WTC11 (cell line): ENCODE measurements around the gene SLC38A8. TPM values are rescaled to one million over a fixed set of nuclear protein-coding genes. Genes with fewer than 3 reads are reported as not detected.

Experiments
- ATAC-seq: fragments of 200-7000 bp; cut with Tn5 transposase; 2 replicates; pipeline ENCODE4 v1.10.0; 2021; ENCODE audit warnings: mild to moderate bottlenecking, moderate library complexity
- CTCF ChIA-PET: fragments of 300-600 bp; sonication (Branson Sonifier 250); formaldehyde crosslinking; loops from one replicate; lab custom pipeline; 2021; ENCODE audit warnings: antibody characterized with exemption; lab: Charles Lee
- POLR2A ChIA-PET: fragments of 350-600 bp; sonication (Branson Sonifier 250); formaldehyde crosslinking; loops from one replicate; lab custom pipeline; 2021; ENCODE audit warnings: antibody characterized with exemption; lab: Charles Lee
- DNase-seq: peaks from one replicate; pipeline ENCODE4 v3.0.0; 2021; ENCODE audit warnings: low spot score
- H3K27ac Mint-ChIP-seq: 2 replicates; pipeline ENCODE4 v1.8.0; 2021; ENCODE audit warnings: mixed read lengths
- H3K27me3 Mint-ChIP-seq: 2 replicates; pipeline ENCODE4 v1.8.0; 2021; ENCODE audit warnings: low read depth, mild to moderate bottlenecking, moderate library complexity, mixed read lengths
- H3K36me3 Mint-ChIP-seq: 2 replicates; pipeline ENCODE4 v1.8.0; 2021; ENCODE audit warnings: mixed read lengths
- H3K4me1 Mint-ChIP-seq: 2 replicates; pipeline ENCODE4 v1.8.0; 2022; ENCODE audit warnings: mixed read lengths
- H3K4me3 Mint-ChIP-seq: 2 replicates; pipeline ENCODE4 v1.8.0; 2021; ENCODE audit warnings: mild to moderate bottlenecking, moderate library complexity, mixed read lengths
- H3K9me3 Mint-ChIP-seq: 2 replicates; pipeline ENCODE4 v1.8.0; 2021; ENCODE audit warnings: mixed read lengths
- GABPB1 ChIP-seq: sonication (generic); formaldehyde crosslinking; IDR thresholded peaks from 2 replicates; pipeline ENCODE4 v1.8.1; 2023; ENCODE audit warnings: mild to moderate bottlenecking, missing genetic modification reagents
- IRF2 ChIP-seq: sonication (generic); formaldehyde crosslinking; IDR thresholded peaks from 2 replicates; pipeline ENCODE4 v1.8.0; 2022; ENCODE audit warnings: low read depth, missing genetic modification reagents, borderline replicate concordance
- MAX ChIP-seq: sonication (generic); formaldehyde crosslinking; IDR thresholded peaks from 2 replicates; pipeline ENCODE4 v1.8.0; 2022; ENCODE audit warnings: mild to moderate bottlenecking, missing genetic modification reagents
- NR2C2 ChIP-seq: sonication (generic); formaldehyde crosslinking; IDR thresholded peaks from 2 replicates; pipeline ENCODE4 v1.8.0; 2022; ENCODE audit warnings: mild to moderate bottlenecking, missing genetic modification reagents
- NR3C1 ChIP-seq: sonication (generic); formaldehyde crosslinking; conservative IDR thresholded peaks from 2 replicates; pipeline ENCODE4 v1.8.1; 2023; ENCODE audit warnings: low read depth, mild to moderate bottlenecking, missing genetic modification reagents
- OVOL2 ChIP-seq: fragments of 250-450 bp; sonication (Bioruptor Pico); IDR thresholded peaks from 2 replicates; pipeline ENCODE4 v1.9.0; 2021; ENCODE audit warnings: mild to moderate bottlenecking, borderline replicate concordance
- PRDM15 ChIP-seq: sonication (generic); formaldehyde crosslinking; IDR thresholded peaks from 2 replicates; pipeline ENCODE4 v1.8.0; 2022; ENCODE audit warnings: missing genetic modification reagents
- RELA ChIP-seq: sonication (generic); formaldehyde crosslinking; IDR thresholded peaks from 2 replicates; pipeline ENCODE4 v1.8.1; 2022; ENCODE audit warnings: missing genetic modification reagents, mild to moderate bottlenecking, borderline replicate concordance
- SMAD3 ChIP-seq: sonication (generic); formaldehyde crosslinking; IDR thresholded peaks from 2 replicates; pipeline ENCODE4 v1.8.0; 2022; ENCODE audit warnings: missing genetic modification reagents, mild to moderate bottlenecking, borderline replicate concordance
- TCF7 ChIP-seq: sonication (generic); formaldehyde crosslinking; IDR thresholded peaks from 2 replicates; pipeline ENCODE4 v1.8.0; 2022; ENCODE audit warnings: mild to moderate bottlenecking, low read depth, missing genetic modification reagents, moderate library complexity
- TEAD1 ChIP-seq: sonication (generic); formaldehyde crosslinking; IDR thresholded peaks from 2 replicates; pipeline ENCODE4 v1.8.0; 2022; ENCODE audit warnings: mild to moderate bottlenecking, missing genetic modification reagents
- ZNF121 ChIP-seq: sonication (generic); formaldehyde crosslinking; IDR thresholded peaks from 2 replicates; pipeline ENCODE4 v1.8.0; 2023; ENCODE audit warnings: missing genetic modification reagents
- ZNF317 ChIP-seq: sonication (generic); formaldehyde crosslinking; IDR thresholded peaks from 2 replicates; pipeline ENCODE4 v1.8.1; 2023; ENCODE audit warnings: low read depth, mild to moderate bottlenecking, moderate library complexity, missing genetic modification reagents, borderline replicate concordance
- ZNF512 ChIP-seq: sonication (generic); formaldehyde crosslinking; IDR thresholded peaks from 2 replicates; pipeline ENCODE4 v1.8.1; 2022; ENCODE audit warnings: missing genetic modification reagents, borderline replicate concordance
- total RNA-seq: library from RNA; stranded (reverse); gene quantifications from 3 replicates; pipeline ENCODE4 v1.2.3, GENCODE V29; 2021
- TF ChIP-seq, protein P1 (sequence below): fragments of 250-450 bp; sonication (Bioruptor Pico); IDR thresholded peaks from 2 replicates; pipeline ENCODE4 v1.9.0; 2021; ENCODE audit warnings: mild to moderate bottlenecking
- TF ChIP-seq, protein P2 (sequence below): sonication (generic); formaldehyde crosslinking; conservative IDR thresholded peaks from 2 replicates; pipeline ENCODE4 v1.8.1; 2023; ENCODE audit warnings: mild to moderate bottlenecking, low read depth, missing genetic modification reagents, moderate library complexity
- TF ChIP-seq, protein P3 (sequence below): sonication (generic); formaldehyde crosslinking; IDR thresholded peaks from 2 replicates; pipeline ENCODE4 v1.8.1; 2022; ENCODE audit warnings: mild to moderate bottlenecking, missing genetic modification reagents, moderate library complexity, borderline replicate concordance
- TF ChIP-seq, protein P4 (sequence below): sonication (generic); formaldehyde crosslinking; IDR thresholded peaks from 2 replicates; pipeline ENCODE4 v1.8.0; 2022; ENCODE audit warnings: mild to moderate bottlenecking, missing genetic modification reagents
- TF ChIP-seq, protein P5 (sequence below): fragments of 250-450 bp; sonication (Bioruptor Pico); IDR thresholded peaks from 2 replicates; pipeline ENCODE4 v1.9.0; 2021; ENCODE audit warnings: moderate library complexity, mild to moderate bottlenecking, inconsistent platforms, borderline replicate concordance

SLC38A8 gene
- total RNA-seq, 1 experiment from 2014 or later: not detected

GRCh38 chr16:84020353-84020752, 22.2 kb downstream of the SLC38A8 start:
- ATAC-seq: no peak
- peaks cover 18% of the 10 kb centered on the region for H3K27me3 Mint-ChIP-seq
- H3K9me3 Mint-ChIP-seq: peaks cover 15% of the 10 kb centered on the region
- POLR2A ChIA-PET: no interaction called here
- no peak overlapping the region for H3K4me3 Mint-ChIP-seq
- H3K27ac Mint-ChIP-seq: no peak overlapping the region
- no peak for TF ChIP-seq ZNF512
- TF ChIP-seq NR2C2: no peak
- TF ChIP-seq RELA: no peak
- TF ChIP-seq SMAD3 (CRISPR knock-in tag): no peak
- TF ChIP-seq, protein P1, sequence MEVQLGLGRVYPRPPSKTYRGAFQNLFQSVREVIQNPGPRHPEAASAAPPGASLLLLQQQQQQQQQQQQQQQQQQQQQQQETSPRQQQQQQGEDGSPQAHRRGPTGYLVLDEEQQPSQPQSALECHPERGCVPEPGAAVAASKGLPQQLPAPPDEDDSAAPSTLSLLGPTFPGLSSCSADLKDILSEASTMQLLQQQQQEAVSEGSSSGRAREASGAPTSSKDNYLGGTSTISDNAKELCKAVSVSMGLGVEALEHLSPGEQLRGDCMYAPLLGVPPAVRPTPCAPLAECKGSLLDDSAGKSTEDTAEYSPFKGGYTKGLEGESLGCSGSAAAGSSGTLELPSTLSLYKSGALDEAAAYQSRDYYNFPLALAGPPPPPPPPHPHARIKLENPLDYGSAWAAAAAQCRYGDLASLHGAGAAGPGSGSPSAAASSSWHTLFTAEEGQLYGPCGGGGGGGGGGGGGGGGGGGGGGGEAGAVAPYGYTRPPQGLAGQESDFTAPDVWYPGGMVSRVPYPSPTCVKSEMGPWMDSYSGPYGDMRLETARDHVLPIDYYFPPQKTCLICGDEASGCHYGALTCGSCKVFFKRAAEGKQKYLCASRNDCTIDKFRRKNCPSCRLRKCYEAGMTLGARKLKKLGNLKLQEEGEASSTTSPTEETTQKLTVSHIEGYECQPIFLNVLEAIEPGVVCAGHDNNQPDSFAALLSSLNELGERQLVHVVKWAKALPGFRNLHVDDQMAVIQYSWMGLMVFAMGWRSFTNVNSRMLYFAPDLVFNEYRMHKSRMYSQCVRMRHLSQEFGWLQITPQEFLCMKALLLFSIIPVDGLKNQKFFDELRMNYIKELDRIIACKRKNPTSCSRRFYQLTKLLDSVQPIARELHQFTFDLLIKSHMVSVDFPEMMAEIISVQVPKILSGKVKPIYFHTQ (CRISPR knock-in tag): no peak
- no peak for TF ChIP-seq GABPB1 (CRISPR knock-in tag)
- TF ChIP-seq TCF7 (CRISPR knock-in tag): no peak
- TF ChIP-seq MAX (CRISPR knock-in tag): no peak
- TF ChIP-seq, protein P2, sequence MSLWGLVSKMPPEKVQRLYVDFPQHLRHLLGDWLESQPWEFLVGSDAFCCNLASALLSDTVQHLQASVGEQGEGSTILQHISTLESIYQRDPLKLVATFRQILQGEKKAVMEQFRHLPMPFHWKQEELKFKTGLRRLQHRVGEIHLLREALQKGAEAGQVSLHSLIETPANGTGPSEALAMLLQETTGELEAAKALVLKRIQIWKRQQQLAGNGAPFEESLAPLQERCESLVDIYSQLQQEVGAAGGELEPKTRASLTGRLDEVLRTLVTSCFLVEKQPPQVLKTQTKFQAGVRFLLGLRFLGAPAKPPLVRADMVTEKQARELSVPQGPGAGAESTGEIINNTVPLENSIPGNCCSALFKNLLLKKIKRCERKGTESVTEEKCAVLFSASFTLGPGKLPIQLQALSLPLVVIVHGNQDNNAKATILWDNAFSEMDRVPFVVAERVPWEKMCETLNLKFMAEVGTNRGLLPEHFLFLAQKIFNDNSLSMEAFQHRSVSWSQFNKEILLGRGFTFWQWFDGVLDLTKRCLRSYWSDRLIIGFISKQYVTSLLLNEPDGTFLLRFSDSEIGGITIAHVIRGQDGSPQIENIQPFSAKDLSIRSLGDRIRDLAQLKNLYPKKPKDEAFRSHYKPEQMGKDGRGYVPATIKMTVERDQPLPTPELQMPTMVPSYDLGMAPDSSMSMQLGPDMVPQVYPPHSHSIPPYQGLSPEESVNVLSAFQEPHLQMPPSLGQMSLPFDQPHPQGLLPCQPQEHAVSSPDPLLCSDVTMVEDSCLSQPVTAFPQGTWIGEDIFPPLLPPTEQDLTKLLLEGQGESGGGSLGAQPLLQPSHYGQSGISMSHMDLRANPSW (CRISPR knock-in tag): no peak
- no peak; the same call in 1 of the 2 replicates for TF ChIP-seq ZNF121 (CRISPR knock-in tag)
- no peak for TF ChIP-seq ZNF317 (CRISPR knock-in tag)
- TF ChIP-seq TEAD1 (CRISPR knock-in tag): no peak
- TF ChIP-seq, protein P3, sequence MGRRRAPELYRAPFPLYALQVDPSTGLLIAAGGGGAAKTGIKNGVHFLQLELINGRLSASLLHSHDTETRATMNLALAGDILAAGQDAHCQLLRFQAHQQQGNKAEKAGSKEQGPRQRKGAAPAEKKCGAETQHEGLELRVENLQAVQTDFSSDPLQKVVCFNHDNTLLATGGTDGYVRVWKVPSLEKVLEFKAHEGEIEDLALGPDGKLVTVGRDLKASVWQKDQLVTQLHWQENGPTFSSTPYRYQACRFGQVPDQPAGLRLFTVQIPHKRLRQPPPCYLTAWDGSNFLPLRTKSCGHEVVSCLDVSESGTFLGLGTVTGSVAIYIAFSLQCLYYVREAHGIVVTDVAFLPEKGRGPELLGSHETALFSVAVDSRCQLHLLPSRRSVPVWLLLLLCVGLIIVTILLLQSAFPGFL (CRISPR knock-in tag): no peak
- TF ChIP-seq IRF2: no peak
- no peak for TF ChIP-seq NR3C1 (CRISPR knock-in tag)
- TF ChIP-seq, all 79 proteins: peak for 0
- peaks cover 11% of the 10 kb centered on the region for H3K4me1 Mint-ChIP-seq
- no peak for DNase-seq
- CTCF ChIA-PET: interaction anchor here (0.8 kb wide), 1 partner anchor 23 kb away, joined by 3 read pairs; no protein-coding TSS in a partner anchor
- H3K36me3 Mint-ChIP-seq: peaks cover 14% of the 10 kb centered on the region

- ChIA-PET CTCF (interaction anchor here (0.6 kb wide), 1 partner anchor 12 kb away, joined by 3 read pairs; no protein-coding TSS in a partner anchor), POLR2A (interaction anchor here (0.6 kb wide), 1 partner anchor 10 kb away, joined by 6 read pairs; no protein-coding TSS in a partner anchor)
- H3K4me3 Mint-ChIP-seq: no peak overlapping the region
- H3K27me3 Mint-ChIP-seq: peaks cover 18% of the 10 kb centered on the region
- H3K9me3 Mint-ChIP-seq: peaks cover 15% of the 10 kb centered on the region
- peaks cover 14% of the 10 kb centered on the region for H3K36me3 Mint-ChIP-seq
- H3K27ac Mint-ChIP-seq: no peak overlapping the region
- H3K4me1 Mint-ChIP-seq: peaks cover 17% of the 10 kb centered on the region
- ATAC-seq: no peak
- no peak for DNase-seq
- TF ChIP-seq, protein P4, sequence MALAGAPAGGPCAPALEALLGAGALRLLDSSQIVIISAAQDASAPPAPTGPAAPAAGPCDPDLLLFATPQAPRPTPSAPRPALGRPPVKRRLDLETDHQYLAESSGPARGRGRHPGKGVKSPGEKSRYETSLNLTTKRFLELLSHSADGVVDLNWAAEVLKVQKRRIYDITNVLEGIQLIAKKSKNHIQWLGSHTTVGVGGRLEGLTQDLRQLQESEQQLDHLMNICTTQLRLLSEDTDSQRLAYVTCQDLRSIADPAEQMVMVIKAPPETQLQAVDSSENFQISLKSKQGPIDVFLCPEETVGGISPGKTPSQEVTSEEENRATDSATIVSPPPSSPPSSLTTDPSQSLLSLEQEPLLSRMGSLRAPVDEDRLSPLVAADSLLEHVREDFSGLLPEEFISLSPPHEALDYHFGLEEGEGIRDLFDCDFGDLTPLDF: no peak
- TF ChIP-seq, protein P5, sequence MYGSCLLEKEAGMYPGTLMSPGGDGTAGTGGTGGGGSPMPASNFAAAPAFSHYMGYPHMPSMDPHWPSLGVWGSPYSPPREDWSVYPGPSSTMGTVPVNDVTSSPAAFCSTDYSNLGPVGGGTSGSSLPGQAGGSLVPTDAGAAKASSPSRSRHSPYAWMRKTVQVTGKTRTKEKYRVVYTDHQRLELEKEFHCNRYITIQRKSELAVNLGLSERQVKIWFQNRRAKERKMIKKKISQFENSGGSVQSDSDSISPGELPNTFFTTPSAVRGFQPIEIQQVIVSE (CRISPR knock-in tag): no peak
- TF ChIP-seq PRDM15 (CRISPR knock-in tag) (no peak), OVOL2 (CRISPR knock-in tag) (no peak)
Measured at GRCh38 chr16:84018710-84019109, 23.9 kb downstream of the SLC38A8 start.
